ENCODE measurements around the gene CPNE5.

DNA sequence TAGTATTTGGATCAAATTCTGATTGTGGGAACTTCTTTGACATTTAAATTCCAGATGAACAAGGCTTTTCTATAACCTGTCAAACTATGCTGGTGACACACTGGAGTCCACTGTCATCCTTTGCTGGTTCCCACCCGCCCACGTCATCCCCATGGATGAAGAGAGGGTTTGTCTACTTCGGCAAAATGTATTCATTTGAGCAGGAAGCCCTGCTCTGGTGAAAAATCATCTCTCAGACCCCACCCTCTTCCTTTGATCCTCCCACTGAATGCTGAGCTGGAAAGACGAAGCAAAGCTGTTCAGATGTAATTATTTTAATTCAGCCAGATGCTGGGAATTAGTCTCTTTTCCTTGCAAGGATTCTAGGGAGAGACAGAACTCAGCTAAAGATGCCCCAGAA, 50.5 kb downstream of the CPNE5 start:
- TF ChIP-seq YY1 (IDR thresholded peaks at IDR 0.05; ENCODE audit: low read depth), result no peak
- TF ChIP-seq SIN3A (IDR thresholded peaks at IDR 0.05; ENCODE audit: borderline replicate concordance, low read depth, low read length), result no peak
- TF ChIP-seq, protein P1, sequence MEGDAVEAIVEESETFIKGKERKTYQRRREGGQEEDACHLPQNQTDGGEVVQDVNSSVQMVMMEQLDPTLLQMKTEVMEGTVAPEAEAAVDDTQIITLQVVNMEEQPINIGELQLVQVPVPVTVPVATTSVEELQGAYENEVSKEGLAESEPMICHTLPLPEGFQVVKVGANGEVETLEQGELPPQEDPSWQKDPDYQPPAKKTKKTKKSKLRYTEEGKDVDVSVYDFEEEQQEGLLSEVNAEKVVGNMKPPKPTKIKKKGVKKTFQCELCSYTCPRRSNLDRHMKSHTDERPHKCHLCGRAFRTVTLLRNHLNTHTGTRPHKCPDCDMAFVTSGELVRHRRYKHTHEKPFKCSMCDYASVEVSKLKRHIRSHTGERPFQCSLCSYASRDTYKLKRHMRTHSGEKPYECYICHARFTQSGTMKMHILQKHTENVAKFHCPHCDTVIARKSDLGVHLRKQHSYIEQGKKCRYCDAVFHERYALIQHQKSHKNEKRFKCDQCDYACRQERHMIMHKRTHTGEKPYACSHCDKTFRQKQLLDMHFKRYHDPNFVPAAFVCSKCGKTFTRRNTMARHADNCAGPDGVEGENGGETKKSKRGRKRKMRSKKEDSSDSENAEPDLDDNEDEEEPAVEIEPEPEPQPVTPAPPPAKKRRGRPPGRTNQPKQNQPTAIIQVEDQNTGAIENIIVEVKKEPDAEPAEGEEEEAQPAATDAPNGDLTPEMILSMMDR (IDR thresholded peaks at IDR 0.05), result no peak
- no peak for TF ChIP-seq GABPA (IDR thresholded peaks at IDR 0.05; ENCODE audit: low read depth)
- TF ChIP-seq EZH2phosphoT487 (IDR thresholded peaks at IDR 0.05; ENCODE audit: borderline replicate concordance, low read depth), result no peak
- TF ChIP-seq, protein P2, sequence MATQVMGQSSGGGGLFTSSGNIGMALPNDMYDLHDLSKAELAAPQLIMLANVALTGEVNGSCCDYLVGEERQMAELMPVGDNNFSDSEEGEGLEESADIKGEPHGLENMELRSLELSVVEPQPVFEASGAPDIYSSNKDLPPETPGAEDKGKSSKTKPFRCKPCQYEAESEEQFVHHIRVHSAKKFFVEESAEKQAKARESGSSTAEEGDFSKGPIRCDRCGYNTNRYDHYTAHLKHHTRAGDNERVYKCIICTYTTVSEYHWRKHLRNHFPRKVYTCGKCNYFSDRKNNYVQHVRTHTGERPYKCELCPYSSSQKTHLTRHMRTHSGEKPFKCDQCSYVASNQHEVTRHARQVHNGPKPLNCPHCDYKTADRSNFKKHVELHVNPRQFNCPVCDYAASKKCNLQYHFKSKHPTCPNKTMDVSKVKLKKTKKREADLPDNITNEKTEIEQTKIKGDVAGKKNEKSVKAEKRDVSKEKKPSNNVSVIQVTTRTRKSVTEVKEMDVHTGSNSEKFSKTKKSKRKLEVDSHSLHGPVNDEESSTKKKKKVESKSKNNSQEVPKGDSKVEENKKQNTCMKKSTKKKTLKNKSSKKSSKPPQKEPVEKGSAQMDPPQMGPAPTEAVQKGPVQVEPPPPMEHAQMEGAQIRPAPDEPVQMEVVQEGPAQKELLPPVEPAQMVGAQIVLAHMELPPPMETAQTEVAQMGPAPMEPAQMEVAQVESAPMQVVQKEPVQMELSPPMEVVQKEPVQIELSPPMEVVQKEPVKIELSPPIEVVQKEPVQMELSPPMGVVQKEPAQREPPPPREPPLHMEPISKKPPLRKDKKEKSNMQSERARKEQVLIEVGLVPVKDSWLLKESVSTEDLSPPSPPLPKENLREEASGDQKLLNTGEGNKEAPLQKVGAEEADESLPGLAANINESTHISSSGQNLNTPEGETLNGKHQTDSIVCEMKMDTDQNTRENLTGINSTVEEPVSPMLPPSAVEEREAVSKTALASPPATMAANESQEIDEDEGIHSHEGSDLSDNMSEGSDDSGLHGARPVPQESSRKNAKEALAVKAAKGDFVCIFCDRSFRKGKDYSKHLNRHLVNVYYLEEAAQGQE (IDR thresholded peaks at IDR 0.05; ENCODE audit: low read depth, low read length), result no peak
- TF ChIP-seq, protein P3, sequence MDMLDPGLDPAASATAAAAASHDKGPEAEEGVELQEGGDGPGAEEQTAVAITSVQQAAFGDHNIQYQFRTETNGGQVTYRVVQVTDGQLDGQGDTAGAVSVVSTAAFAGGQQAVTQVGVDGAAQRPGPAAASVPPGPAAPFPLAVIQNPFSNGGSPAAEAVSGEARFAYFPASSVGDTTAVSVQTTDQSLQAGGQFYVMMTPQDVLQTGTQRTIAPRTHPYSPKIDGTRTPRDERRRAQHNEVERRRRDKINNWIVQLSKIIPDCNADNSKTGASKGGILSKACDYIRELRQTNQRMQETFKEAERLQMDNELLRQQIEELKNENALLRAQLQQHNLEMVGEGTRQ (IDR thresholded peaks at IDR 0.05; ENCODE audit: borderline replicate concordance, low read depth, low read length), result no peak
- no peak for TF ChIP-seq POLR2AphosphoS5 (IDR thresholded peaks at IDR 0.05; ENCODE audit: low read depth, low read length)
- no peak for TF ChIP-seq TAF1 (IDR thresholded peaks at IDR 0.05; ENCODE audit: borderline replicate concordance, low read depth, low read length)
- TF ChIP-seq RCOR1 (IDR thresholded peaks at IDR 0.05; ENCODE audit: low read length), result no peak
